A549 (cell line): ENCODE measurements around the gene SRI.

Source experiments
- CBX8 ChIP-seq: fragments of 200-600 bp; sonication (generic); IDR thresholded peaks from 2 replicates; pipeline ENCODE4 v1.6.1; 2016
- CHD4 ChIP-seq: fragments of 200-600 bp; sonication (generic); IDR thresholded peaks from 2 replicates; pipeline ENCODE4 v1.6.1; 2016; ENCODE audit warnings: antibody characterized with exemption, mild to moderate bottlenecking, borderline replicate concordance
- CTCF ChIP-seq: fragments of >200 bp; sonication (Bioruptor Twin); formaldehyde crosslinking; IDR thresholded peaks from 3 replicates; pipeline ENCODE4 v1.5.1; 2016
- HDAC2 ChIP-seq: fragments of 200-600 bp; sonication (generic); IDR thresholded peaks from 2 replicates; pipeline ENCODE4 v1.6.1; 2016
- HMGXB4 ChIP-seq: fragments of 250-450 bp; sonication (Bioruptor Pico); IDR thresholded peaks from 2 replicates; pipeline ENCODE4 v1.5.0; 2021; ENCODE audit warnings: mild to moderate bottlenecking, moderate library complexity, borderline replicate concordance
- POLR2A ChIP-seq: IDR thresholded peaks from 2 replicates; pipeline ENCODE4 v1.6.1; 2012; ENCODE audit warnings: mild to moderate bottlenecking, low read length
- RAD21 ChIP-seq, 2 experiments: fragments of >200 bp in 1 of 2; sonication (Bioruptor Twin) in 1 of 2; formaldehyde crosslinking in 1 of 2; IDR thresholded peaks in 1 of 2; conservative IDR thresholded peaks in 1 of 2; 2 replicates in 1 of 2; 3 replicates in 1 of 2; pipeline ENCODE4 v1.6.1; 2012 to 2018; ENCODE audit warnings: inconsistent platforms in 1 of 2

GRCh38 chr7:88226201-88226600 lies 6.4 kb upstream of the SRI start:
- TF ChIP-seq RAD21 (conservative IDR thresholded peaks at IDR 0.05 in 1 of 2, IDR thresholded peaks at IDR 0.05 in 1 of 2) (no peak), CTCF (no peak), CHD4 (no peak), CBX8 (no peak), HMGXB4 (no peak), POLR2A (no peak), HDAC2 (no peak)
